ENCODE data around the gene RIMKLB. TPM values are rescaled to one million over a fixed set of nuclear protein-coding genes. Genes with fewer than 3 reads are reported as not detected.
"Not testable (repeated sequence)": the region's sequence is repeated elsewhere in the genome, so short reads cannot be mapped to it uniquely, and the experiment has no call there.

RIMKLB gene
- polyA plus RNA-seq, 1 of the 3 experiments (the other 2 are of a cell fraction) = 24.5 TPM

DNA sequence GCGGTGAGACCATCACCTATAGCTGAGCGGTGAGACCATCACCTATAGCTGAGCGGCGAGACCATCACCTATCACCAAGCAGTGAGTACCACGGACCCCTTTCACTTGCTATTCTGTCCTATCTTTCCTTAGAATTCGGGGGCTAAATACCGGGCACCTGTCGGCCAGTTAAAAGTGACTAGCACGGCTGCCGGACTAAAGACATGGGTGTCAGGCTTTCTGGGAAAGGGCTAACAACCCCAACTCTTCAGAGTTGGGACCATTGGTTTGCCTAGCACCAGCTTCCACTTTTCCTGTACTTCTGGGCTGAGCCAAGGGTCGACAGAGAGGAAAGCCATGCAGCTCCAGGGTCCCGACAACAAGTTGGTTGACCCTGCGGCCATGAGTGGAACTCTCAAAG lies 90.9 kb downstream of the RIMKLB start:
- POLR2A ChIA-PET = not testable (repeated sequence)

DNA sequence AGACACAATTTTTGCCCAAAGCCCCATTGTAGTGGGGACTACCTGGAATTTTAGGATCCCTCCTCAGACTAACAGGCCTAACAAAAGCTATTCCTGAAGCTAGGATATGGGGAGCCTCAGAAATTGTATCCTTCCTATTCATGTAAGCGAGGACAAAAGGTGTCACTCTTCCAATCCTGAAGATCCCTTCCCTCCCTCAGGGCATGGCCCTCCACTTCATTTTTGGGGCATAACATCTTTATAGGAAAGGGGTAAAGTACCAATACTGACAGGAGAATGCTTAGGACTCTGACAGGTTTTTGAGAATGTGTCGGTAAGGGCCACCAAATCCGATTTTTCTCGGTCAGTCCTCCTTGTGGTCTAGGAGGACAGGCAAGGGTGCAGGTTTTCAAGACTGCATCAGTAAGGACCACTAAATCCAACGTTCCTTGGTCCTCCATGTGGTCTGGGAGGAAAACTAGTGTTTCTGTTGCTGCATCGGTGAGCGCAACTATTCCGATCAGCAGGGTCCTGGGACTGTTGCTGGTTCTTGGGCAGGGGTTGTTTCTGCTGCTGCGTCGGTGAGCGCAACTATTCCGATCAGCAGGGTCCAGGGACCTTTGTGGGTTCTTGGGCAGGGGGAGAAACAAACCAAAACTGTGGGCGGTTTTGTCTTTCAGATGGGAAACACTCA lies 91.7 kb downstream of the RIMKLB start:
- H3K9ac ChIP-seq; H3K9me3 ChIP-seq; DNase-seq; H3K4me2 ChIP-seq; H3K9me2 ChIP-seq; H4K20me1 ChIP-seq (ENCODE audit: insufficient read depth); H3K79me2 ChIP-seq (ENCODE audit: insufficient read depth); H3K4me1 ChIP-seq (ENCODE audit: control insufficient read depth in 1 of 2, insufficient read depth in 2 of 2, low read depth in 1 of 2, low read length in 1 of 2); POLR2A ChIA-PET; H3F3A ChIP-seq (replicated peaks; ENCODE audit: insufficient read depth); H3K36me3 ChIP-seq (replicated peaks in 1 of 2; ENCODE audit: control insufficient read depth in 1 of 2, insufficient read depth in 2 of 2, low read length in 1 of 2); CTCF ChIA-PET; H2AFZ ChIP-seq (ENCODE audit: low read depth); H3K27ac ChIP-seq (ENCODE audit: low read depth in 2 of 2, low read length in 1 of 2); H3K4me3 ChIP-seq (ENCODE audit: low read depth in 2 of 2, low read length in 1 of 2); H3K27me3 ChIP-seq (ENCODE audit: insufficient read depth): not testable (repeated sequence)
- 84% methylated on average over 12 of the region's 13 CpGs for WGBS (ENCODE audit: low lambda C conversion rate)

More for the DNA sequence above, 90.9 kb downstream of the RIMKLB start:
- H3K27me3 ChIP-seq (ENCODE audit: insufficient read depth); CTCF ChIA-PET; DNase-seq; H3K36me3 ChIP-seq (replicated peaks in 1 of 2; ENCODE audit: control insufficient read depth in 1 of 2, insufficient read depth in 2 of 2, low read length in 1 of 2); H3K9ac ChIP-seq; H3K4me2 ChIP-seq; H2AFZ ChIP-seq (ENCODE audit: low read depth); H3K79me2 ChIP-seq (ENCODE audit: insufficient read depth); H3K4me3 ChIP-seq (ENCODE audit: low read depth in 2 of 2, low read length in 1 of 2); H3K9me2 ChIP-seq; H4K20me1 ChIP-seq (ENCODE audit: insufficient read depth); H3K9me3 ChIP-seq; H3K4me1 ChIP-seq (ENCODE audit: control insufficient read depth in 1 of 2, insufficient read depth in 2 of 2, low read depth in 1 of 2, low read length in 1 of 2); H3F3A ChIP-seq (replicated peaks; ENCODE audit: insufficient read depth); H3K27ac ChIP-seq (ENCODE audit: low read depth in 2 of 2, low read length in 1 of 2): not testable (repeated sequence)
- 72% methylated on average over 11 of the region's 13 CpGs for WGBS (ENCODE audit: low lambda C conversion rate)

DNA sequence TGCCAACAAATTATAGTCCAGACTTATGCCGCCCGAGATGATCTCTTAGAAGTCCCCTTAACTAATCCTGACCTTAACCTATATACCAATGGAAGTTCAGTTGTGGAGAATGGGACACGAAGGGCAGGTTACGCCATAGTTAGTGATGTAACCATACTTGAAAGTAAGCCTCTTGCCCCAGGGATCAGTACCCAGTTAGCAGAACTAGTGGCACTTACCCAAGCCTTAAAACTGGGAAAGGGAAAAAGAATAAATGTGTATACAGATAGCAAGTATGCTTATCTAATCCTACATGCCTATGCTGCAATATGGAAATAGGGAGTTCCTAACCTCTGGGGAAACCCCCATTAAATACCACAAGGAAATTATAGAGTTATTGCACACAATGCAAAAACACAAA lies 95.4 kb downstream of the RIMKLB start:
- CTCF ChIA-PET, DNase-seq: not testable (repeated sequence)

GRCh38 chr12:8794611-8795010 lies 96.8 kb downstream of the RIMKLB start:
- CTCF ChIA-PET; H3K4me2 ChIP-seq; H2AFZ ChIP-seq (ENCODE audit: low read depth); H3K9ac ChIP-seq; H4K20me1 ChIP-seq (ENCODE audit: insufficient read depth); H3K4me3 ChIP-seq (ENCODE audit: low read depth in 2 of 2, low read length in 1 of 2); H3K36me3 ChIP-seq (replicated peaks in 1 of 2; ENCODE audit: control insufficient read depth in 1 of 2, insufficient read depth in 2 of 2, low read length in 1 of 2); POLR2A ChIA-PET; H3K9me2 ChIP-seq; H3K4me1 ChIP-seq (ENCODE audit: control insufficient read depth in 1 of 2, insufficient read depth in 2 of 2, low read depth in 1 of 2, low read length in 1 of 2); H3K9me3 ChIP-seq; H3K27ac ChIP-seq (ENCODE audit: low read depth in 2 of 2, low read length in 1 of 2); DNase-seq; H3F3A ChIP-seq (replicated peaks; ENCODE audit: insufficient read depth); H3K27me3 ChIP-seq (ENCODE audit: insufficient read depth); H3K79me2 ChIP-seq (ENCODE audit: insufficient read depth): not testable (repeated sequence)
- 42% methylated on average over 3 of the region's 21 CpGs for WGBS (ENCODE audit: low lambda C conversion rate)

More for the DNA sequence above, 95.4 kb downstream of the RIMKLB start:
- H3K79me2 ChIP-seq (ENCODE audit: insufficient read depth); POLR2A ChIA-PET; H3K36me3 ChIP-seq (replicated peaks in 1 of 2; ENCODE audit: control insufficient read depth in 1 of 2, insufficient read depth in 2 of 2, low read length in 1 of 2); H3K4me2 ChIP-seq; H3K27ac ChIP-seq (ENCODE audit: low read depth in 2 of 2, low read length in 1 of 2); H3K9ac ChIP-seq; H3K4me1 ChIP-seq (ENCODE audit: control insufficient read depth in 1 of 2, insufficient read depth in 2 of 2, low read depth in 1 of 2, low read length in 1 of 2); H3K9me3 ChIP-seq; H3K9me2 ChIP-seq; H3F3A ChIP-seq (replicated peaks; ENCODE audit: insufficient read depth); H3K4me3 ChIP-seq (ENCODE audit: low read depth in 2 of 2, low read length in 1 of 2); H4K20me1 ChIP-seq (ENCODE audit: insufficient read depth); H2AFZ ChIP-seq (ENCODE audit: low read depth); H3K27me3 ChIP-seq (ENCODE audit: insufficient read depth): not testable (repeated sequence)
- WGBS (ENCODE audit: low lambda C conversion rate) = 77% methylated on average over 4 of the region's 4 CpGs
